ENCODE data around the gene PEPD. TPM values are rescaled to one million over a fixed set of nuclear protein-coding genes. Genes with fewer than 3 reads are reported as not detected.
"Not testable (repeated sequence)": the region's sequence is repeated elsewhere in the genome, so short reads cannot be mapped to it uniquely, and the experiment has no call there.

The PEPD gene
- polyA plus RNA-seq, 3 donors = 61.5 to 218 (median 171) TPM

GRCh38 chr19:33556261-33556660 is 34.7 kb upstream of the PEPD start:
- TF ChIP-seq CTCF (IDR thresholded peaks at IDR 0.05) = no peak

GRCh38 chr19:33555726-33556125 is 34.1 kb upstream of the PEPD start:
- H3K27me3 ChIP-seq (ENCODE audit: control insufficient read depth in 2 of 2, insufficient read depth in 2 of 2, low read length in 2 of 2); H3K36me3 ChIP-seq (replicated peaks in 1 of 2; ENCODE audit: control insufficient read depth in 1 of 2, insufficient read depth in 2 of 2, low read length in 2 of 2); H2AFZ ChIP-seq (ENCODE audit: insufficient read depth, low read depth, low read length, poor library complexity, severe bottlenecking); DNase-seq; H3K4me1 Mint-ChIP-seq; H3K4me1 ChIP-seq (ENCODE audit: control insufficient read depth in 1 of 2, insufficient read depth in 2 of 2, low read length in 2 of 2); H3K79me2 ChIP-seq (ENCODE audit: insufficient read depth, low read length); H4K20me1 ChIP-seq (ENCODE audit: insufficient read depth, low read length); H3K36me3 Mint-ChIP-seq; H3K27me3 Mint-ChIP-seq (ENCODE audit: low read depth in 3 of 3); H3K4me3 Mint-ChIP-seq; intact Hi-C loops (cut with micrococcal nuclease); H3K9ac ChIP-seq (ENCODE audit: insufficient read depth, low read length, poor library complexity, severe bottlenecking); H3K4me2 ChIP-seq (replicated peaks; ENCODE audit: extremely low read depth, low read length, poor library complexity, severe bottlenecking); H3K9me3 Mint-ChIP-seq; H3K27ac ChIP-seq (ENCODE audit: low read depth in 1 of 2, low read length in 2 of 2); H3K9me3 ChIP-seq (replicated peaks in 1 of 2; ENCODE audit: control insufficient read depth in 1 of 2, insufficient read depth in 1 of 2, low read length in 2 of 2); H3K4me3 ChIP-seq (replicated peaks in 1 of 3; ENCODE audit: low read depth in 2 of 3, low read length in 3 of 3): not testable (repeated sequence)
- peak overlapping the region in 1 of 7 donors; percentile 44 for H3K27ac Mint-ChIP-seq
- WGBS (ENCODE audit: insufficient coverage) = no CpG with 5 or more reads among the region's 4 CpGs

More at GRCh38 chr19:33556261-33556660, 34.7 kb upstream of the PEPD start:
- Histone ChIP-seq H3K36me3 (replicated peaks in 1 of 2; ENCODE audit: control insufficient read depth in 1 of 2, insufficient read depth in 2 of 2, low read length in 2 of 2) (no peaks in the 10 kb centered on the region), H3K4me1 (ENCODE audit: control insufficient read depth in 1 of 2, insufficient read depth in 2 of 2, low read length in 2 of 2) (no peaks in the 10 kb centered on the region), H4K20me1 (ENCODE audit: insufficient read depth, low read length) (no peaks in the 10 kb centered on the region), H2AFZ (ENCODE audit: insufficient read depth, low read depth, low read length, poor library complexity, severe bottlenecking) (no peak overlapping the region), H3K27me3 (ENCODE audit: control insufficient read depth in 2 of 2, insufficient read depth in 2 of 2, low read length in 2 of 2) (no peaks in the 10 kb centered on the region), H3K4me2 (replicated peaks; ENCODE audit: extremely low read depth, low read length, poor library complexity, severe bottlenecking) (no peak overlapping the region), H3K79me2 (ENCODE audit: insufficient read depth, low read length) (no peaks in the 10 kb centered on the region), H3K9ac (ENCODE audit: insufficient read depth, low read length, poor library complexity, severe bottlenecking) (no peak overlapping the region), H3K27ac (ENCODE audit: low read depth in 1 of 2, low read length in 2 of 2) (no peak overlapping the region), H3K9me3 (replicated peaks in 1 of 2; ENCODE audit: control insufficient read depth in 1 of 2, insufficient read depth in 1 of 2, low read length in 2 of 2) (peaks cover 0 to 5% of the 10 kb centered on the region in 2 donors), H3K4me3 (replicated peaks in 1 of 3; ENCODE audit: low read depth in 2 of 3, low read length in 3 of 3) (no peak overlapping the region)
- no peak for DNase-seq
- H3K9me3 Mint-ChIP-seq = peaks cover 0 to 5% (median 0%) of the 10 kb centered on the region in 7 donors
- H3K27me3 Mint-ChIP-seq (ENCODE audit: low read depth in 3 of 3) = peaks cover 0 to 4% (median under 1%) of the 10 kb centered on the region in 3 donors
- no peak overlapping the region for H3K4me3 Mint-ChIP-seq
- H3K27ac Mint-ChIP-seq = no peak overlapping the region
- H3K36me3 Mint-ChIP-seq = no peaks in the 10 kb centered on the region
- intact Hi-C loops (cut with micrococcal nuclease) = no loop called here
- peaks cover 3% of the 10 kb centered on the region for H3K4me1 Mint-ChIP-seq
- 88% methylated on average over 3 of the region's 4 CpGs for WGBS (ENCODE audit: insufficient coverage)
